OCI-LY7 (cell line): Measurements from ENCODE around the gene KIF7. TPM values are rescaled to one million over a fixed set of nuclear protein-coding genes. Genes with fewer than 3 reads are reported as not detected.

Source experiments
- BruUV-seq: library from RNA; stranded (reverse); fragments of 400-500 nt; replicated peaks from 2 replicates; lab custom pipeline; 2021; lab: Mats Ljungman, UMichigan
- CTCF ChIA-PET: fragments of 300-600 bp; sonication (Branson Sonifier 250); formaldehyde crosslinking; loops from one replicate; lab custom pipeline; 2022; ENCODE audit warnings: antibody characterized with exemption; ENCODE audit not compliant: unreplicated experiment; lab: Charles Lee
- POLR2A ChIA-PET: fragments of 300-600 bp; sonication (Branson Sonifier 250); formaldehyde crosslinking; loops from one replicate; lab custom pipeline; 2022; ENCODE audit warnings: antibody characterized with exemption; lab: Charles Lee
- DNase-seq: peaks from one replicate; pipeline ENCODE4 v3.0.0-alpha.2; 2015; ENCODE audit warnings: low spot score
- H2AFZ ChIP-seq: fragments of 200-600 bp; sonication (generic), shearing (Covaris generic); 2 replicates; pipeline ENCODE4 v1.6.1; 2014; ENCODE audit warnings: mild to moderate bottlenecking, antibody characterized with exemption, low read length, moderate library complexity
- H3K27ac ChIP-seq: fragments of 200-600 bp; sonication (generic); 2 replicates; pipeline ENCODE4 v1.5.1; 2014; ENCODE audit warnings: mixed run types, low read depth, mild to moderate bottlenecking, moderate library complexity, low read length, inconsistent platforms; ENCODE audit not compliant: poor library complexity, severe bottlenecking
- H3K36me3 ChIP-seq: fragments of 200-600 bp; sonication (generic); 2 replicates; pipeline ENCODE4 v1.6.1; 2014; ENCODE audit warnings: mild to moderate bottlenecking, antibody characterized with exemption, low read length, moderate library complexity, mixed read lengths; ENCODE audit not compliant: insufficient read depth
- H3K4me1 ChIP-seq: fragments of 200-600 bp; sonication (generic); 2 replicates; pipeline ENCODE4 v1.5.1; 2014; ENCODE audit warnings: mild to moderate bottlenecking, low read length; ENCODE audit not compliant: insufficient read depth, poor library complexity, severe bottlenecking
- H3K4me2 ChIP-seq: fragments of 200-600 bp; sonication (generic); 2 replicates; pipeline ENCODE4 v1.6.1; 2014; ENCODE audit warnings: mild to moderate bottlenecking, low read length
- H3K4me3 ChIP-seq: fragments of 200-600 bp; sonication (generic); 2 replicates; pipeline ENCODE4 v1.5.1; 2014; ENCODE audit warnings: mild to moderate bottlenecking, low read depth, low read length; ENCODE audit not compliant: poor library complexity, severe bottlenecking
- H3K79me2 ChIP-seq: fragments of 200-600 bp; sonication (generic); 2 replicates; pipeline ENCODE4 v1.6.1; 2016; ENCODE audit warnings: low read depth, mild to moderate bottlenecking, low read length, moderate library complexity, mixed read lengths; ENCODE audit not compliant: insufficient read depth
- H3K9me2 ChIP-seq: fragments of 200-600 bp; sonication (generic); 2 replicates; pipeline ENCODE4 v1.6.1; 2016; ENCODE audit warnings: mild to moderate bottlenecking, low read length, mixed read lengths; ENCODE audit not compliant: insufficient read depth
- H3K9me3 ChIP-seq: fragments of 200-600 bp; sonication (generic); 2 replicates; pipeline ENCODE4 v1.6.1; 2014; ENCODE audit warnings: mild to moderate bottlenecking, mixed run types, low read length, mixed read lengths
- H4K20me1 ChIP-seq: fragments of 200-600 bp; sonication (generic); 2 replicates; pipeline ENCODE4 v1.6.1; 2014; ENCODE audit warnings: mild to moderate bottlenecking, antibody characterized with exemption, low read length, moderate library complexity, mixed read lengths; ENCODE audit not compliant: insufficient read depth
- EZH2phosphoT487 ChIP-seq: fragments of 200-600 bp; sonication (generic); IDR thresholded peaks from 2 replicates; pipeline ENCODE4 v1.6.1; 2018; ENCODE audit warnings: low read depth, borderline replicate concordance, mild to moderate bottlenecking, mixed run types, antibody characterized with exemption, low read length, moderate library complexity, mixed read lengths
- intact Hi-C: fragments of 100-400 bp; cut with micrococcal nuclease; formaldehyde crosslinking; loops from one replicate; pipeline ENCODE4 v1.10.0; 2022; ENCODE audit not compliant: unreplicated experiment
- total RNA-seq, 2 experiments: library from RNA; depleted of rRNA in 1 of 2; stranded (reverse); fragments of >200 nt in 1 of 2; shearing (Covaris generic) in 1 of 2; gene quantifications; 2 replicates each; pipeline ENCODE4 v1.2.3, GENCODE V29; 2014 to 2022
- TF ChIP-seq, protein P1 (sequence below): fragments of 200-600 bp; sonication (generic); conservative IDR thresholded peaks from 2 replicates; pipeline ENCODE4 v1.5.1; 2014; ENCODE audit warnings: mild to moderate bottlenecking, antibody characterized with exemption, low read length, moderate library complexity, mixed read lengths

Gene KIF7
- total RNA-seq, 2 experiments from 2014 or later = 0.10 TPM; not detected in 1

DNA sequence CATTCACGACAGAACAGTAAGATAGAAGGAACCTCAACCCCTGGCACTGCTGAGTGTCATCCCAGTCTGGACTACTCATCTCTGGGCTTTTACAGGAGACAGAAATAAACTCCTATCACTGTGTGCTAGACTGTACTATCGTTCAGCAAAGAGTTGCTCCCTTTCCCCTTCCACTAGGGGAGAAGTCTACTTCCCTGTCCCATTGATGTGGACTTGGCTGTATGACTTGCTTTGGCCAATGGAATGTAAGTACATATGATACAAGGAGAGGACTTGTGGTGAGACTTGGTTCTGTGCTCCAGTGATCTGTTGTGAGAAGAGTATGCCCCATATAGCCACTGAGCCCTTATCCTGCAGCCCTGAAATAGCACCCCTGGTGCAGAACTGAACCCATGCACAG is 5.3 kb upstream of the KIF7 start:
- Histone ChIP-seq H4K20me1 (no peaks in the 10 kb centered on the region), H3K4me2 (no peak overlapping the region), H3K27ac (no peak overlapping the region), H3K9me3 (no peaks in the 10 kb centered on the region), H3K9me2 (no peaks in the 10 kb centered on the region), H3K79me2 (no peaks in the 10 kb centered on the region), H3K4me1 (no peaks in the 10 kb centered on the region), H3K4me3 (no peak overlapping the region), H3K36me3 (no peaks in the 10 kb centered on the region), H2AFZ (no peak overlapping the region)
- no peak for TF ChIP-seq EZH2phosphoT487
- TF ChIP-seq, protein P1, sequence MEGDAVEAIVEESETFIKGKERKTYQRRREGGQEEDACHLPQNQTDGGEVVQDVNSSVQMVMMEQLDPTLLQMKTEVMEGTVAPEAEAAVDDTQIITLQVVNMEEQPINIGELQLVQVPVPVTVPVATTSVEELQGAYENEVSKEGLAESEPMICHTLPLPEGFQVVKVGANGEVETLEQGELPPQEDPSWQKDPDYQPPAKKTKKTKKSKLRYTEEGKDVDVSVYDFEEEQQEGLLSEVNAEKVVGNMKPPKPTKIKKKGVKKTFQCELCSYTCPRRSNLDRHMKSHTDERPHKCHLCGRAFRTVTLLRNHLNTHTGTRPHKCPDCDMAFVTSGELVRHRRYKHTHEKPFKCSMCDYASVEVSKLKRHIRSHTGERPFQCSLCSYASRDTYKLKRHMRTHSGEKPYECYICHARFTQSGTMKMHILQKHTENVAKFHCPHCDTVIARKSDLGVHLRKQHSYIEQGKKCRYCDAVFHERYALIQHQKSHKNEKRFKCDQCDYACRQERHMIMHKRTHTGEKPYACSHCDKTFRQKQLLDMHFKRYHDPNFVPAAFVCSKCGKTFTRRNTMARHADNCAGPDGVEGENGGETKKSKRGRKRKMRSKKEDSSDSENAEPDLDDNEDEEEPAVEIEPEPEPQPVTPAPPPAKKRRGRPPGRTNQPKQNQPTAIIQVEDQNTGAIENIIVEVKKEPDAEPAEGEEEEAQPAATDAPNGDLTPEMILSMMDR = no peak
- POLR2A ChIA-PET = no interaction called here
- CTCF ChIA-PET = no interaction called here
- intact Hi-C loops = no loop called here
- DNase-seq = no peak
- no TSS peak for BruUV-seq

GRCh38 chr15:89659295-89659694 is 4.0 kb upstream of the KIF7 start:
- Histone ChIP-seq H3K9me2 (no peaks in the 10 kb centered on the region), H3K4me2 (no peak overlapping the region), H3K4me3 (no peak overlapping the region), H3K9me3 (no peaks in the 10 kb centered on the region), H3K79me2 (no peaks in the 10 kb centered on the region), H4K20me1 (no peaks in the 10 kb centered on the region), H2AFZ (no peak overlapping the region), H3K4me1 (no peaks in the 10 kb centered on the region), H3K36me3 (no peaks in the 10 kb centered on the region), H3K27ac (no peak overlapping the region)
- TF ChIP-seq EZH2phosphoT487 = no peak
- TF ChIP-seq, protein P1 = no peak
- BruUV-seq = no TSS peak
- ChIA-PET POLR2A (interaction anchor here (1.0 kb wide), 1 partner anchor 40 kb away, joined by 3 read pairs; no protein-coding TSS in a partner anchor), CTCF (no interaction called here)
- intact Hi-C loops = no loop called here
- no peak for DNase-seq

DNA sequence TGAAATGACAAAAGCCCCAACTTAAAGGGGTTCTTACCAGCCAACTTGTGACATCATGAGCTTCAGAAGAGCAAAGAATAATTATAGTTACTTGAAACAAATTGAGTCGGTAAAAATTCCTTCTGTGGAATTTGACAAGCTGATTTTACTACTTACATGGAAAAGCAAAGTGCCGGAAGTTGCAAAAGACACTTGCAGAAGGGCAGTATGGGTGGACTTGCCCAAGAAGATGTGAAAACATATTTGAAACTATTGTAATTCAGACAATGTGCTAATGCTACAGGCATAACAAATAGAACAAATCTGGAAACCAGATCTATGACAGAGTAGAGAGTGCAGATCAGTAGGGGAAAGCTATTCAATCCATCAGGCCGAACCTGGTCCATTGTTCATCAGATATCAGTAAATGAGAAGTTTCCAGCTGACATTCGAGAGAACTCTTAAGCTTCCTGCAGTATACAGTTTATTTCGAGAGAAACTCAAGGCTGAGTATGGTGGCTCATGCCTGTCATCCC is 2.5 kb upstream of the KIF7 start:
- no TSS peak for BruUV-seq

More for the DNA sequence above, 2.5 kb upstream of the KIF7 start:
- no peaks in the 10 kb centered on the region for H3K4me1 ChIP-seq
- no peaks in the 10 kb centered on the region for H3K9me2 ChIP-seq
- no peak overlapping the region for H2AFZ ChIP-seq
- no peak overlapping the region for H3K4me3 ChIP-seq
- intact Hi-C loops = no loop called here
- TF ChIP-seq EZH2phosphoT487 = no peak
- TF ChIP-seq, protein P1 = no peak
- no peaks in the 10 kb centered on the region for H3K36me3 ChIP-seq
- H3K79me2 ChIP-seq = no peaks in the 10 kb centered on the region
- DNase-seq = no peak
- no peak overlapping the region for H3K27ac ChIP-seq
- H3K9me3 ChIP-seq = no peaks in the 10 kb centered on the region
- no peak overlapping the region for H3K4me2 ChIP-seq
- CTCF ChIA-PET = no interaction called here
- H4K20me1 ChIP-seq = no peaks in the 10 kb centered on the region
- POLR2A ChIA-PET = interaction anchor here (0.6 kb wide), 1 partner anchor 56 kb away, joined by 4 read pairs; no protein-coding TSS in a partner anchor
